A549 (cell line): Measurements from ENCODE around the gene EBLN2. TPM values are rescaled to one million over a fixed set of nuclear protein-coding genes. Genes with fewer than 3 reads are reported as not detected.

Experiments
- ATAC-seq, 2 experiments: fragments of 200-7000 bp in 1 of 2; fragments of >200 bp in 1 of 2; cut with Nextera tagmentation in 1 of 2; cut with Tn5 transposase in 1 of 2; 3 replicates each; pipeline versions ENCODE4 v1.8.0 to v1.9.1; 2018 to 2020; ENCODE audit warnings: mild to moderate bottlenecking in 1 of 2, moderate library complexity in 1 of 2
- CTCF ChIA-PET: fragments of 300-600 bp; sonication (Branson Sonifier 250); formaldehyde crosslinking; extraction: SDS; loops from one replicate; lab custom pipeline; 2021; ENCODE audit warnings: antibody characterized with exemption, inconsistent platforms; lab: Yijun Ruan, JAX
- POLR2A ChIA-PET: fragments of 350-600 bp; formaldehyde crosslinking; extraction: SDS; loops from one replicate; lab custom pipeline; 2021; ENCODE audit warnings: antibody characterized with exemption, inconsistent platforms; lab: Yijun Ruan, JAX
- DNase-seq, 2 experiments: peaks; one replicate each; pipeline versions ENCODE4 v3.0.0 to v3.0.0-alpha.2; 2011 to 2016; ENCODE audit warnings: low read depth in 1 of 2, low spot score in 1 of 2
- FAIRE-seq: peaks from 2 replicates; lab custom pipeline; 2011; peaks lifted over from hg19 to GRCh38; lab: Jason Lieb, UNC
- H3K27ac ChIP-seq, 2 experiments: fragments of >200 bp; sonication (Bioruptor Twin); formaldehyde crosslinking; 3 replicates each; pipeline ENCODE4 v1.5.1; 2016 to 2017
- H3K4me1 ChIP-seq: fragments of >200 bp; sonication (Bioruptor Twin); formaldehyde crosslinking; 3 replicates; pipeline ENCODE4 v1.6.1; 2016
- H3K4me2 ChIP-seq: fragments of >200 bp; sonication (Bioruptor Twin); formaldehyde crosslinking; 3 replicates; pipeline ENCODE4 v1.6.1; 2016
- H3K4me3 ChIP-seq: fragments of >200 bp; sonication (Bioruptor Twin); formaldehyde crosslinking; 3 replicates; pipeline ENCODE4 v1.5.1; 2016
- H3K9me3 ChIP-seq: fragments of >200 bp; sonication (Bioruptor Twin); formaldehyde crosslinking; 3 replicates; pipeline ENCODE4 v1.6.1; 2016
- CBX8 ChIP-seq: fragments of 200-600 bp; sonication (generic); IDR thresholded peaks from 2 replicates; pipeline ENCODE4 v1.6.1; 2016
- CHD4 ChIP-seq: fragments of 200-600 bp; sonication (generic); IDR thresholded peaks from 2 replicates; pipeline ENCODE4 v1.6.1; 2016; ENCODE audit warnings: antibody characterized with exemption, mild to moderate bottlenecking, borderline replicate concordance
- FOXS1 ChIP-seq: fragments of 250-450 bp; sonication (Bioruptor Pico); IDR thresholded peaks from 2 replicates; pipeline ENCODE4 v1.5.0; 2020; ENCODE audit warnings: mild to moderate bottlenecking, moderate library complexity
- GATA3 ChIP-seq: IDR thresholded peaks from 2 replicates; pipeline ENCODE4 v1.6.1; 2012; ENCODE audit warnings: borderline replicate concordance
- KDM1A ChIP-seq: fragments of 200-600 bp; sonication (generic); IDR thresholded peaks from 2 replicates; pipeline ENCODE4 v1.6.1; 2016; ENCODE audit warnings: low read depth, mild to moderate bottlenecking
- MAZ ChIP-seq: fragments of 150-350 bp; IDR thresholded peaks from 2 replicates; pipeline ENCODE4 v1.6.1; 2014; ENCODE audit warnings: antibody characterized with exemption, low read depth, low read length, borderline replicate concordance
- NR3C1 ChIP-seq: fragments of >200 bp; sonication (Bioruptor Twin); formaldehyde crosslinking; IDR thresholded peaks from 3 replicates; pipeline ENCODE4 v1.6.1; 2017
- POLR2A ChIP-seq: IDR thresholded peaks from 2 replicates; pipeline ENCODE4 v1.6.1; 2012; ENCODE audit warnings: mild to moderate bottlenecking, low read length
- RARB ChIP-seq: fragments of 250-450 bp; sonication (Bioruptor Pico); IDR thresholded peaks from 2 replicates; pipeline ENCODE4 v1.8.0; 2021; ENCODE audit warnings: mild to moderate bottlenecking, moderate library complexity
- RCOR1 ChIP-seq: fragments of 150-350 bp; IDR thresholded peaks from 2 replicates; pipeline ENCODE4 v1.6.1; 2014; ENCODE audit warnings: antibody characterized with exemption, low read length, low read depth
- SREBF2 ChIP-seq: fragments of 450-650 bp; IDR thresholded peaks from 2 replicates; pipeline ENCODE4 v1.6.1; 2014; ENCODE audit warnings: mild to moderate bottlenecking, moderate library complexity
- TP53 ChIP-seq: fragments of 250-450 bp; sonication (Bioruptor Pico); IDR thresholded peaks from 2 replicates; pipeline ENCODE4 v1.5.0; 2021; ENCODE audit warnings: mild to moderate bottlenecking, moderate library complexity
- ZFP36 ChIP-seq: fragments of 450-650 bp; IDR thresholded peaks from 2 replicates; pipeline ENCODE4 v1.6.1; 2014; ENCODE audit warnings: borderline replicate concordance; ENCODE audit not compliant: partially characterized antibody
- WGBS: methylation state at CpG from one replicate; pipeline ENCODE4 v1.1.6; 2017; ENCODE audit errors: missing lambda C conversion rate; 5-methylcytosine and 5-hydroxymethylcytosine counted together
- polyA plus RNA-seq, 4 experiments: library from polyadenylated mRNA; depleted of rRNA in 3 of 4; stranded (reverse); fragments of >200 nt; fragmentation: RNase III in 1 of 4; extraction: RNeasy Plus Mini Kit Qiagen cat#74134 plus additional on column Dnase treatment in 1 of 4; gene quantifications; 2 replicates in 3 of 4; 3 replicates in 1 of 4; pipeline ENCODE4 v1.2.3, GENCODE V29; 2011 to 2017
- TF ChIP-seq, protein P1 (sequence below): fragments of >200 bp; sonication (Bioruptor Twin); formaldehyde crosslinking; IDR thresholded peaks from 3 replicates; pipeline ENCODE4 v1.6.1; 2016
- TF ChIP-seq, protein P2 (sequence below): fragments of 150-350 bp; IDR thresholded peaks from 2 replicates; pipeline ENCODE4 v1.6.1; 2014; ENCODE audit warnings: low read depth, mild to moderate bottlenecking, low read length
- TF ChIP-seq, protein P3 (sequence below): fragments of >200 bp; sonication (Bioruptor Twin); formaldehyde crosslinking; IDR thresholded peaks from 3 replicates; pipeline ENCODE4 v1.5.1; 2016
- TF ChIP-seq, protein P4 (sequence below): fragments of >200 bp; sonication (Bioruptor Twin); formaldehyde crosslinking; IDR thresholded peaks from 2 replicates; pipeline ENCODE4 v1.6.1; 2016

The EBLN2 gene
- polyA plus RNA-seq, 2 of the 4 experiments (the other 2 are of a cell fraction), result 1.4 to 4.1 TPM

DNA sequence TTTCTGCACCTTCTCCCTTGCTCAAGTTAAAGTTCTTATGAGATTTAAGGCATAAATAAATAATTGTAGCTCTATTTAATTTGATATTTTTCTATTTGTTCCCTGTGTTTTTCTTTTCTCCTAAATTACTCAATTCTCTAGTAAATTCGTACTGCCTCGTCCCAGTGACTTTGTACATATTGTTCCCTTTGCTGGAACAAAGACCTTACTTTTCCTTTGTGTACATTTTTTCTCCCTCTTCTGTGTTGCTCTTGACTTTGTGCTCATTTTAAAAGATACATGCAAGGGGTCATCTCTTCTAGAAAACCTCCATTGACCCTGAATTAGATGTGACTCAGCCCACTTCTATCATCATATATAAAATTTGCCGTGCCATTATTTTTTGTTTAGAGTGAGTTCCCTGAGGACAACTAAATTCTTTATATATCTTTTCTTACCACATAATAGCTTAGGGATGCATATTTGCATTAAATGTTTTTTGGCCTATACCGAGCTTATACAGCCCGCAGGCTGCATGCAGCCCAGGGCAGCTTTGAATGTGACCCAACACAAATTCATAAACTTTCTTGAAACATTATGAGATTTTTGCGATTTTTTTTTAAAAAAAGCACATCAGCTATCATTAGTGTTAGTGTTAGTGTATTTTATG is 35.2 kb upstream of the EBLN2 start (continued):
- TF ChIP-seq, protein P1, sequence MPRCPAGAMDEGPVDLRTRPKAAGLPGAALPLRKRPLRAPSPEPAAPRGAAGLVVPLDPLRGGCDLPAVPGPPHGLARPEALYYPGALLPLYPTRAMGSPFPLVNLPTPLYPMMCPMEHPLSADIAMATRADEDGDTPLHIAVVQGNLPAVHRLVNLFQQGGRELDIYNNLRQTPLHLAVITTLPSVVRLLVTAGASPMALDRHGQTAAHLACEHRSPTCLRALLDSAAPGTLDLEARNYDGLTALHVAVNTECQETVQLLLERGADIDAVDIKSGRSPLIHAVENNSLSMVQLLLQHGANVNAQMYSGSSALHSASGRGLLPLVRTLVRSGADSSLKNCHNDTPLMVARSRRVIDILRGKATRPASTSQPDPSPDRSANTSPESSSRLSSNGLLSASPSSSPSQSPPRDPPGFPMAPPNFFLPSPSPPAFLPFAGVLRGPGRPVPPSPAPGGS, result no peak
- TF ChIP-seq CBX8 (no peak), GATA3 (no peak)
- TF ChIP-seq, protein P2, sequence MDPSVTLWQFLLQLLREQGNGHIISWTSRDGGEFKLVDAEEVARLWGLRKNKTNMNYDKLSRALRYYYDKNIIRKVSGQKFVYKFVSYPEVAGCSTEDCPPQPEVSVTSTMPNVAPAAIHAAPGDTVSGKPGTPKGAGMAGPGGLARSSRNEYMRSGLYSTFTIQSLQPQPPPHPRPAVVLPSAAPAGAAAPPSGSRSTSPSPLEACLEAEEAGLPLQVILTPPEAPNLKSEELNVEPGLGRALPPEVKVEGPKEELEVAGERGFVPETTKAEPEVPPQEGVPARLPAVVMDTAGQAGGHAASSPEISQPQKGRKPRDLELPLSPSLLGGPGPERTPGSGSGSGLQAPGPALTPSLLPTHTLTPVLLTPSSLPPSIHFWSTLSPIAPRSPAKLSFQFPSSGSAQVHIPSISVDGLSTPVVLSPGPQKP, result no peak

DNA sequence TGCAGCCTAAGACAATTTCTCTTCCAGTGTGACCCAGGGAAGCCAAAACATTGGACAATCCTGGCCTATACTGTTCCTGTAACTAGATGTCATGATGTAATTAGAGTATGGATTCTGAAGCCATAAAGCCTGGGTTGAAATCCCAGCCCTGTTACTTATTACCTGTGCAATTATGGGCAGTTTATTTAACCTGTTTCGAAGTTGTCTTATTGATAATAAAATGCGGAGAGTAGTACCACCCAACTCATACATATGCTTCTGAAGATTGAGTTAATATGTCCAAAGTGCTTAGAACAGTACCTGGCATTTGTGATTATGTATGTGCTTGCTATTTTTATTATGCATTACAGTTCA is 34.7 kb upstream of the EBLN2 start:
- POLR2A ChIA-PET, result no interaction called here
- Histone ChIP-seq H3K4me1 (peaks cover 20% of the 10 kb centered on the region), H3K27ac (no peak overlapping the region), H3K4me2 (no peak overlapping the region), H3K4me3 (no peak overlapping the region), H3K9me3 (no peaks in the 10 kb centered on the region)
- 95% methylated on average over 2 of the region's 2 CpGs for WGBS
- FAIRE-seq, result no peak
- no peak for DNase-seq
- CTCF ChIA-PET, result interaction anchor here (1.0 to 1.2 kb wide), 2 partner anchors 11 to 30 kb away, joined by 3 read pairs; partner anchors contain the start of gene PPP4R2
- TF ChIP-seq CHD4 (no peak), MAZ (no peak), RCOR1 (no peak), GATA3 (no peak), RARB (CRISPR knock-in tag) (no peak), POLR2A (no peak), FOXS1 (CRISPR knock-in tag) (no peak), KDM1A (no peak), ZFP36 (no peak), CBX8 (no peak), TP53 (CRISPR knock-in tag) (no peak), NR3C1 (no peak)
- TF ChIP-seq, protein P1, result no peak
- TF ChIP-seq, protein P3, sequence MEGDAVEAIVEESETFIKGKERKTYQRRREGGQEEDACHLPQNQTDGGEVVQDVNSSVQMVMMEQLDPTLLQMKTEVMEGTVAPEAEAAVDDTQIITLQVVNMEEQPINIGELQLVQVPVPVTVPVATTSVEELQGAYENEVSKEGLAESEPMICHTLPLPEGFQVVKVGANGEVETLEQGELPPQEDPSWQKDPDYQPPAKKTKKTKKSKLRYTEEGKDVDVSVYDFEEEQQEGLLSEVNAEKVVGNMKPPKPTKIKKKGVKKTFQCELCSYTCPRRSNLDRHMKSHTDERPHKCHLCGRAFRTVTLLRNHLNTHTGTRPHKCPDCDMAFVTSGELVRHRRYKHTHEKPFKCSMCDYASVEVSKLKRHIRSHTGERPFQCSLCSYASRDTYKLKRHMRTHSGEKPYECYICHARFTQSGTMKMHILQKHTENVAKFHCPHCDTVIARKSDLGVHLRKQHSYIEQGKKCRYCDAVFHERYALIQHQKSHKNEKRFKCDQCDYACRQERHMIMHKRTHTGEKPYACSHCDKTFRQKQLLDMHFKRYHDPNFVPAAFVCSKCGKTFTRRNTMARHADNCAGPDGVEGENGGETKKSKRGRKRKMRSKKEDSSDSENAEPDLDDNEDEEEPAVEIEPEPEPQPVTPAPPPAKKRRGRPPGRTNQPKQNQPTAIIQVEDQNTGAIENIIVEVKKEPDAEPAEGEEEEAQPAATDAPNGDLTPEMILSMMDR, result no peak
- TF ChIP-seq, protein P4, sequence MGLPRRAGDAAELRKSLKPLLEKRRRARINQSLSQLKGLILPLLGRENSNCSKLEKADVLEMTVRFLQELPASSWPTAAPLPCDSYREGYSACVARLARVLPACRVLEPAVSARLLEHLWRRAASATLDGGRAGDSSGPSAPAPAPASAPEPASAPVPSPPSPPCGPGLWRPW, result no peak
- no peak for ATAC-seq

DNA sequence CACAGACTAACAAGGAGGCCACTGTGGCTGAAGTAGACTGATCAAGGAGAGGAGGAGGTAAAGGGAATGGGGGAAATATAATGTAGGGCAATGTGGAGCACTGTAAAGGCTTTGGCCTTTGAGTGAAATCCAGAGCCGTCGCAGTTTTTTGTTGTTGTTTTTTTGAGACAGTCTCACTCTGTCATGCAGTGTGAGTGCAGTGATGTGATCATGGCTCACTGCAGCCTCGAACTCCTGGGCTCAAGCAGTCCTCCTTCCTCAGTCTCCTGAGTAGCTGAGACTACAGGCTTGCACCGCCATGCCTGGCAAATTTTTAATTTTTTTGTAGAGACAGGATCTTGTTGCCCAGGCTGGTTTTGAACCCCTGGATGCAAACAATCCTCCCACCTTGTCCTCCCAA is 32.7 kb upstream of the EBLN2 start:
- no peak overlapping the region for H3K4me3 ChIP-seq
- TF ChIP-seq SREBF2, result no peak
- TF ChIP-seq, protein P1, result no peak
- ATAC-seq (no peak), FAIRE-seq (no peak), DNase-seq (no peak)
- peaks cover 18% of the 10 kb centered on the region for H3K4me1 ChIP-seq
- POLR2A ChIA-PET, result no interaction called here
- 64% methylated on average over 4 of the region's 4 CpGs for WGBS
- CTCF ChIA-PET, result interaction anchor here (1.5 kb wide), 1 partner anchor 27 kb away, joined by 5 read pairs; no protein-coding TSS in a partner anchor
- H3K9me3 ChIP-seq, result no peaks in the 10 kb centered on the region
- peak overlapping the region; percentile 27 to 72; a peak in 4 of 6 replicates for H3K27ac ChIP-seq
- peak overlapping the region; percentile 44 for H3K4me2 ChIP-seq
